Measurements from ENCODE around the gene TGFBR2. TPM values are rescaled to one million over a fixed set of nuclear protein-coding genes. Genes with fewer than 3 reads are reported as not detected.
A peak's percentile ranks its signal among the peaks of the same experiment; 100 is the strongest.

TGFBR2 gene
- total RNA-seq, 3 donors from 2014 or later = 205 to 281 (median 243) TPM

- Histone ChIP-seq H3K27ac (peak overlapping the region in 1 of 2 donors; percentile 99), H3K36me3 (no peaks in the 10 kb centered on the region), H3K4me3 (no peak overlapping the region), H3K4me1 (peaks cover 0 to 6% of the 10 kb centered on the region in 2 donors), H3K27me3 (no peaks in the 10 kb centered on the region), H3K9me3 (no peaks in the 10 kb centered on the region)
- intact Hi-C loops (cut with DNase I; ENCODE audit: low total_unique reads) = no loop called here
- no peak for TF ChIP-seq POLR2AphosphoS5 (IDR thresholded peaks at IDR 0.05)
- TF ChIP-seq CTCF (IDR thresholded peaks at IDR 0.05) = no peak
- no peak for TF ChIP-seq POLR2A (IDR thresholded peaks at IDR 0.05)
- no peak for DNase-seq (ENCODE audit: low spot score in 2 of 2)
These were observed 2.3 kb upstream of the TGFBR2 start for GRCh38 chr3:30604093-30604492.

GRCh38 chr3:30604558-30604957 is 1.8 kb upstream of the TGFBR2 start:
- no peak overlapping the region for H3K4me3 ChIP-seq
- H3K27ac ChIP-seq = peak overlapping the region; percentile 99
- TF ChIP-seq CTCF (IDR thresholded peaks at IDR 0.05) (no peak), POLR2AphosphoS5 (IDR thresholded peaks at IDR 0.05) (no peak), POLR2A (IDR thresholded peaks at IDR 0.05) (no peak)
- H3K4me1 ChIP-seq = peaks cover 0 to 6% of the 10 kb centered on the region in 2 donors
- H3K27me3 ChIP-seq = no peaks in the 10 kb centered on the region
- DNase-seq (ENCODE audit: low spot score in 2 of 2) = no peak
- H3K36me3 ChIP-seq = no peaks in the 10 kb centered on the region
- intact Hi-C loops (cut with DNase I; ENCODE audit: low total_unique reads) = no loop called here
- no peaks in the 10 kb centered on the region for H3K9me3 ChIP-seq

GRCh38 chr3:30605005-30605404 is 1.4 kb upstream of the TGFBR2 start:
- Histone ChIP-seq H3K9me3 (no peaks in the 10 kb centered on the region), H3K27me3 (no peaks in the 10 kb centered on the region), H3K4me1 (peaks cover 0 to 6% of the 10 kb centered on the region in 2 donors), H3K36me3 (no peaks in the 10 kb centered on the region), H3K27ac (peak overlapping the region; percentile 99), H3K4me3 (peak overlapping the region in 2 of 3 donors; percentile 93 to 99)
- intact Hi-C loops (cut with DNase I; ENCODE audit: low total_unique reads) = no loop called here
- no peak for DNase-seq (ENCODE audit: low spot score in 2 of 2)
- TF ChIP-seq CTCF (IDR thresholded peaks at IDR 0.05) = no peak
- TF ChIP-seq POLR2AphosphoS5 (IDR thresholded peaks at IDR 0.05) = no peak
- TF ChIP-seq POLR2A (IDR thresholded peaks at IDR 0.05) = no peak

GRCh38 chr3:30605706-30606300 is 598 bp upstream of the TGFBR2 start:
- no peak for DNase-seq (ENCODE audit: low spot score in 2 of 2)
- Histone ChIP-seq H3K36me3 (no peaks in the 10 kb centered on the region), H3K4me1 (peaks cover 0 to 6% of the 10 kb centered on the region in 2 donors), H3K9me3 (no peaks in the 10 kb centered on the region), H3K27ac (peak overlapping the region; percentile 99), H3K27me3 (no peaks in the 10 kb centered on the region), H3K4me3 (peak overlapping the region; percentile 93 to 100 (median 99))
- intact Hi-C loops (cut with DNase I; ENCODE audit: low total_unique reads) = no loop called here
- TF ChIP-seq POLR2A (IDR thresholded peaks at IDR 0.05) = no peak
- no peak for TF ChIP-seq POLR2AphosphoS5 (IDR thresholded peaks at IDR 0.05)
- no peak for TF ChIP-seq CTCF (IDR thresholded peaks at IDR 0.05)

GRCh38 chr3:30607032-30607833 is 832 bp downstream of the TGFBR2 start:
- intact Hi-C loops (cut with DNase I; ENCODE audit: low total_unique reads) = no loop called here
- TF ChIP-seq POLR2A (IDR thresholded peaks at IDR 0.05) (peak; percentile 18), CTCF (IDR thresholded peaks at IDR 0.05) (no peak), POLR2AphosphoS5 (IDR thresholded peaks at IDR 0.05) (peak; percentile 43 to 71 (median 46))

More at GRCh38 chr3:30607032-30607833, 832 bp downstream of the TGFBR2 start:
- Histone ChIP-seq H3K27me3 (no peaks in the 10 kb centered on the region), H3K4me3 (peak overlapping the region; percentile 93 to 100 (median 99)), H3K36me3 (no peaks in the 10 kb centered on the region), H3K9me3 (no peaks in the 10 kb centered on the region), H3K27ac (peak overlapping the region; percentile 99), H3K4me1 (peaks cover 0 to 6% of the 10 kb centered on the region in 2 donors)
- peak; percentile 52 to 60 for DNase-seq (ENCODE audit: low spot score in 2 of 2)
